HepG2 (cell line): Measurements from ENCODE around the gene RSBN1L. TPM values are rescaled to one million over a fixed set of nuclear protein-coding genes. Genes with fewer than 3 reads are reported as not detected.

Experiments
- GABPB1 ChIP-seq: IDR thresholded peaks from 2 replicates; pipeline ENCODE4 v1.6.1; 2016; ENCODE audit warnings: mild to moderate bottlenecking, missing genetic modification reagents, moderate library complexity, missing compliant biosample characterization
- HINFP ChIP-seq: sonication (generic); formaldehyde crosslinking; IDR thresholded peaks from 2 replicates; pipeline ENCODE4 v1.4.0; 2020; ENCODE audit warnings: low read depth, mild to moderate bottlenecking, missing genetic modification reagents
- MAFK ChIP-seq, 2 experiments: IDR thresholded peaks in 1 of 2; conservative IDR thresholded peaks in 1 of 2; 2 replicates each; pipeline ENCODE4 v1.6.1; 2011; ENCODE audit warnings: improper control_type of control experiment in 2 of 2, low read length in 2 of 2
- MEIS2 ChIP-seq: sonication (generic); formaldehyde crosslinking; IDR thresholded peaks from 2 replicates; pipeline ENCODE4 v1.9.0; 2021; ENCODE audit warnings: mild to moderate bottlenecking, missing genetic modification reagents
- MIXL1 ChIP-seq: IDR thresholded peaks from 2 replicates; pipeline ENCODE4 v1.6.1; 2016
- MTA1 ChIP-seq: sonication (generic); formaldehyde crosslinking; IDR thresholded peaks from 2 replicates; pipeline ENCODE4 v1.4.0; 2020; ENCODE audit warnings: missing genetic modification reagents, mild to moderate bottlenecking, borderline replicate concordance
- NCOA1 ChIP-seq: sonication (generic); formaldehyde crosslinking; IDR thresholded peaks from 2 replicates; pipeline ENCODE4 v1.9.0; 2021; ENCODE audit warnings: missing genetic modification reagents
- REL ChIP-seq: sonication (generic); formaldehyde crosslinking; conservative IDR thresholded peaks from 2 replicates; pipeline ENCODE4 v1.8.0; 2022; ENCODE audit warnings: mild to moderate bottlenecking, missing genetic modification reagents, moderate library complexity
- SIN3A ChIP-seq: IDR thresholded peaks from 2 replicates; pipeline ENCODE4 v1.6.1; 2011; ENCODE audit warnings: low read depth, mild to moderate bottlenecking, control low read depth, low read length, borderline replicate concordance
- SIX1 ChIP-seq: sonication (generic); formaldehyde crosslinking; IDR thresholded peaks from 2 replicates; pipeline ENCODE4 v1.4.0; 2020; ENCODE audit warnings: missing genetic modification reagents, borderline replicate concordance
- SP1 ChIP-seq, 2 experiments: fragments of 450-650 bp in 1 of 2; sonication (generic) in 1 of 2; formaldehyde crosslinking in 1 of 2; IDR thresholded peaks; 2 replicates each; pipeline versions ENCODE4 v1.4.0 to v1.6.1; 2016 to 2020; ENCODE audit warnings: missing genetic modification reagents in 1 of 2
- SYNCRIP ChIP-seq: fragments of 200-400 bp; formaldehyde crosslinking; IDR thresholded peaks from 2 replicates; pipeline ENCODE4 v1.6.1; 2018; ENCODE audit warnings: mild to moderate bottlenecking, low read depth, low read length; ENCODE audit not compliant: insufficient read depth
- THAP7 ChIP-seq: sonication (generic); formaldehyde crosslinking; IDR thresholded peaks from 2 replicates; pipeline ENCODE4 v1.8.1; 2023; ENCODE audit warnings: mild to moderate bottlenecking, missing genetic modification reagents
- ZMYM3 ChIP-seq: sonication (generic); formaldehyde crosslinking; IDR thresholded peaks from 2 replicates; pipeline ENCODE4 v1.5.1; 2020; ENCODE audit warnings: mild to moderate bottlenecking, missing genetic modification reagents
- ZNF44 ChIP-seq: sonication (generic); formaldehyde crosslinking; IDR thresholded peaks from 2 replicates; pipeline ENCODE4 v1.5.1; 2020; ENCODE audit warnings: mild to moderate bottlenecking, missing genetic modification reagents
- ZNF503 ChIP-seq: sonication (generic); formaldehyde crosslinking; IDR thresholded peaks from 2 replicates; pipeline ENCODE4 v1.4.0; 2020; ENCODE audit warnings: missing genetic modification reagents
- ZNF576 ChIP-seq: sonication (generic); formaldehyde crosslinking; IDR thresholded peaks from 2 replicates; pipeline ENCODE4 v1.4.0; 2020; ENCODE audit warnings: mild to moderate bottlenecking, missing genetic modification reagents
- ZNF589 ChIP-seq: sonication (generic); formaldehyde crosslinking; conservative IDR thresholded peaks from 2 replicates; pipeline ENCODE4 v1.8.0; 2022; ENCODE audit warnings: mild to moderate bottlenecking, moderate library complexity, missing genetic modification reagents
- ZNF713 ChIP-seq: sonication (generic); formaldehyde crosslinking; IDR thresholded peaks from 2 replicates; pipeline ENCODE4 v1.4.0; 2020; ENCODE audit warnings: mild to moderate bottlenecking, missing genetic modification reagents
- ZNF720 ChIP-seq: sonication (generic); formaldehyde crosslinking; IDR thresholded peaks from 2 replicates; pipeline ENCODE4 v1.4.0; 2020; ENCODE audit warnings: missing genetic modification reagents
- ZNF749 ChIP-seq: sonication (generic); formaldehyde crosslinking; IDR thresholded peaks from 2 replicates; pipeline ENCODE4 v1.8.0; 2022; ENCODE audit warnings: mild to moderate bottlenecking, missing genetic modification reagents, moderate library complexity, borderline replicate concordance
- ZNF768 ChIP-seq: sonication (generic); formaldehyde crosslinking; IDR thresholded peaks from 2 replicates; pipeline ENCODE4 v1.4.0; 2020; ENCODE audit warnings: missing genetic modification reagents
- ZUFSP ChIP-seq: sonication (generic); formaldehyde crosslinking; IDR thresholded peaks from 2 replicates; pipeline ENCODE4 v1.9.0; 2021; ENCODE audit warnings: missing genetic modification reagents, mild to moderate bottlenecking, borderline replicate concordance
- polyA plus RNA-seq, 8 experiments: library from polyadenylated mRNA; depleted of rRNA in 3 of 8; stranded (reverse) in 7 of 8; unstranded in 1 of 8; fragments of >200 nt; fragmentation: Illumina TruSeq in 4 of 8; extraction: Trizol in 4 of 8; gene quantifications; 2 replicates each; pipeline versions ENCODE4 v1.2.1 to v1.2.3, GENCODE V29; 2011 to 2016; ENCODE audit warnings: low read depth in 4 of 8, missing spikeins in 1 of 8, mixed read lengths in 1 of 8; ENCODE audit not compliant: insufficient read depth in 1 of 8
- total RNA-seq, 5 experiments: library from RNA; depleted of rRNA; stranded (reverse); fragments of >200 nt; fragmentation: Illumina TruSeq; extraction: Trizol; gene quantifications; 2 replicates each; pipeline ENCODE4 v1.2.3, GENCODE V29; 2016; ENCODE audit warnings: low read depth in 1 of 5

The RSBN1L gene
- total and polyA plus RNA-seq, 2 of the 13 experiments (the other 11 are each of a cell fraction or from before 2014, with no cell fraction given), result 7.7 to 21.3 TPM

- no peak for TF ChIP-seq ZNF503 (CRISPR knock-in tag)
- TF ChIP-seq SP1 (IDR thresholded peaks at IDR 0.05), result 0 out of 2 replicates have a peak, but pooled peaks have one; percentile 14
- TF ChIP-seq SP1 (CRISPR knock-in tag; IDR thresholded peaks at IDR 0.05), result peak; percentile 82
- TF ChIP-seq ZNF713 (CRISPR knock-in tag), result no peak
- TF ChIP-seq ZNF749 (CRISPR knock-in tag), result no peak
- no peak for TF ChIP-seq MAFK (conservative IDR thresholded peaks at IDR 0.05 in 1 of 2, IDR thresholded peaks at IDR 0.05 in 1 of 2; ENCODE audit: low read length in 2 of 2)
- TF ChIP-seq REL (CRISPR knock-in tag), result peak; percentile 92; the same call in 1 of the 2 replicates
- TF ChIP-seq GABPB1 (CRISPR knock-in tag), result peak; percentile 84
- TF ChIP-seq MEIS2 (CRISPR knock-in tag), result no peak; the same call in 1 of the 2 replicates
- TF ChIP-seq MIXL1 (CRISPR knock-in tag), result 0 out of 2 replicates have a peak, but pooled peaks have one; percentile 37
- TF ChIP-seq SIN3A, result peak; percentile 32; the same call in 1 of the 2 replicates
- no peak for TF ChIP-seq ZUFSP
- TF ChIP-seq ZNF720 (CRISPR knock-in tag), result no peak
- TF ChIP-seq HINFP, result no peak; the same call in 1 of the 2 replicates
- no peak for TF ChIP-seq SIX1 (CRISPR knock-in tag)
- no peak for TF ChIP-seq ZMYM3 (CRISPR knock-in tag)
- 0 out of 2 replicates have a peak, but pooled peaks have one; percentile 43 for TF ChIP-seq THAP7 (CRISPR knock-in tag)
- no peak for TF ChIP-seq SYNCRIP
- peak; percentile 10; the same call in 1 of the 2 replicates for TF ChIP-seq ZNF44 (CRISPR knock-in tag)
- TF ChIP-seq MTA1 (CRISPR knock-in tag), result no peak
- peak; percentile 91 for TF ChIP-seq ZNF589
- no peak for TF ChIP-seq ZNF576
- no peak for TF ChIP-seq NCOA1
- TF ChIP-seq ZNF768 (CRISPR knock-in tag), result no peak
These were observed 102.3 kb downstream of the RSBN1L start, which contains the start of the genes PHTF2 and TMEM60 (continued) for GRCh38 chr7:77798394-77799077.
